Measurements from ENCODE around the gene ZNF831. TPM values are rescaled to one million over a fixed set of nuclear protein-coding genes. Genes with fewer than 3 reads are reported as not detected.

Gene ZNF831
- total RNA-seq, 3 donors from 2014 or later (not counting 1 experiment from before 2014, with no cell fraction given) = 24.8 to 42.0 (median 40.2) TPM

DNA sequence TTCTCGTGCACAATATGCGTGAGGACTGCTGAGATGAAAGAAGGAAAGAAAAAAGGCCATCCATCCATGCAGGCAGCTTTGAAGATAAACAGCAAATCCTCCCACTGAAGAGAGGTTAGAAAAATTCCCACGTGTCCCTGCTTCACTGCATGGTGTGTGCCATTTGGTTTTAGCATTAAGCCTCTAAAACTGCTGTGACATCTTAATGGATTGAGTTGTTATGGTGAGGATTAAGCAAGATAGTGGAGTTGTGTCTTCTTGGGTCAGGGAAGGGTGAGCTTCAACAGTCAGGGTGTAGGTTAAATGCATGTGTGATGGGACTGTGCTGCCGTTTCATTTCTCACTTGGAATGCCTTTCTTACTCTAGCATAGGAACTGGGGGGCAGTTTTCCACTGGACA, 50.5 kb downstream of the ZNF831 start:
- intact Hi-C loops (cut with micrococcal nuclease) = no loop called here
- H3K4me3 ChIP-seq (ENCODE audit: low read length) = no peak overlapping the region
- peaks cover 86% of the 10 kb centered on the region for H3K36me3 ChIP-seq (ENCODE audit: control insufficient read depth, insufficient read depth, low read length)
- ATAC-seq (no peak), DNase-seq (no peak)
- Mint-ChIP-seq H3K9me3 (no peaks in the 10 kb centered on the region), H3K4me3 (no peak overlapping the region), H3K4me1 (peaks cover 6 to 13% of the 10 kb centered on the region in 2 donors), H3K36me3 (peaks cover 16% of the 10 kb centered on the region), H3K27me3 (ENCODE audit: low read depth in 2 of 2) (no peaks in the 10 kb centered on the region), H3K27ac (peak overlapping the region; percentile 18 to 30)
- TF ChIP-seq CTCF (IDR thresholded peaks at IDR 0.05) = no peak
- no peaks in the 10 kb centered on the region for H3K4me1 ChIP-seq (ENCODE audit: control insufficient read depth, insufficient read depth, low read length)
- no peaks in the 10 kb centered on the region for H3K27me3 ChIP-seq (ENCODE audit: control insufficient read depth, insufficient read depth, low read length)
- H3K27ac ChIP-seq (ENCODE audit: low read length) = no peak overlapping the region
- no peaks in the 10 kb centered on the region for H3K9me3 ChIP-seq (ENCODE audit: control insufficient read depth, insufficient read depth, low read length)
- WGBS (ENCODE audit: insufficient coverage) = 97% methylated on average over 4 of the region's 4 CpGs

DNA sequence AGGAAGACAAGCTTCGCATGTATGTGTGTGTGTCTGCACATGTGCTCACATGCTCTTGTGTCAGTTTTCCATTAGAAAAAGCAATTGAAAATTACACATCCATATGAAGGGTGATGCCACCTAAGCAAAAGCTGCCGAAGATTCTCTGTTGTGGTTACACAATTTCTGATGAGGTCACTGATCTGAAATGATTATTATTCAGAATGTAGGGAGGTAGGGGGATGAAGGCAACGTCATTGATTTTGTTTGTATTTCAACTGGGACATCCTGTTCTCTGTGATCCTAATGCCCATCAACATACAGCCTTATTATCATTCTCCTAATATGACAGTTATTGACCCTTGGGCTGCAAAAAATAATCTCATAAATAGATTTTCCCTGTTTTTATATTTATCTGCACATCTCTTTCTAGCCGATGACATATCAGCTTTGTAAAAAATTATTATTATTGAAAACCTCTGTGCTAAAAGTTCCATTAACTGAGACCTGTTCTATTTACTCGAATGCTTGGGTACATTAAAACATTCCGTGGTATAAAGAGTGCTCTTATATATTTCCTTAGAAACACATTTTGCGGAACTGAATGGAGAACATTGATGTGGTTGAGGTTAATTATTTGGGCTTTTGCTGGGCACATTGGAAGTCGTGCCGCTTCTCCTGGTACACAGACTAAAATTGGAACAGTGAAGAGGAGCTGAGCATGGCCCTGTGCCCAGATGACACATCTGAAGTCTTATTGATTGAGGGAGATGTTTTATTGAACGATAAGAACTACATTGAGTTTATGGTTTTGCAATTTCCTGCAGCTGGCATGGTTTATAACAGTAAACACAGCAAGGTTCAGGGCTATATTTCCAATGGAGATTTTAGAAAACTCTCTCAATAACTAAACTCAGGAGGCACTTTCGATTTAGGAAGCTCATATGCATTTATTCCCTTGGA, 51.3 kb downstream of the ZNF831 start:
- H3K4me3 Mint-ChIP-seq = no peak overlapping the region

DNA sequence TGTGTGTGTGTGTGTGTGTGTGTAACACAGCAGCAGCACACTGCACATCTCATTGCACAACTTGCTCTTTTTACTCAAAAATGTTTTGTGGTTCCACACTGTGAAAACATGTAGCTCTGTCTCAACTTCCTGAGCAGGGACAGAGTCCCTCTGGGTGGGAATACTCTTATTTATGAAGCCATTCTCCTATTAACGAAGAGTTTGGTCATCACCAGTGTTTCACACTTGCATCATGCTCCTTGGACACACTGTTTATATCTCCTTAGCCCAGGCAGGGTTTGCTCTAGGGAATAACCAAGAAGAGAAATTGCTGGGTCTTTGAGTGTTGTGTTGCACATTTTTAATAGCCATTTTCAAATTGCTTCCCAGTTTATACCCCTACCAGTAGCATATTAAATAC, 53.6 kb downstream of the ZNF831 start:
- H3K4me1 ChIP-seq (ENCODE audit: control insufficient read depth, insufficient read depth, low read length) = peaks cover 5% of the 10 kb centered on the region
- intact Hi-C loops (cut with micrococcal nuclease) = no loop called here
- TF ChIP-seq CTCF (IDR thresholded peaks at IDR 0.05) = no peak
- H3K9me3 ChIP-seq (ENCODE audit: control insufficient read depth, insufficient read depth, low read length) = no peaks in the 10 kb centered on the region
- no peak overlapping the region for H3K4me3 ChIP-seq (ENCODE audit: low read length)
- H3K27me3 ChIP-seq (ENCODE audit: control insufficient read depth, insufficient read depth, low read length) = no peaks in the 10 kb centered on the region
- ATAC-seq (no peak), DNase-seq (no peak)
- H3K4me3 Mint-ChIP-seq = no peak overlapping the region
- peak overlapping the region in 1 of 2 donors; percentile 41 for H3K27ac Mint-ChIP-seq
- H3K36me3 ChIP-seq (ENCODE audit: control insufficient read depth, insufficient read depth, low read length) = peaks cover 70% of the 10 kb centered on the region
- H3K27ac ChIP-seq (ENCODE audit: low read length) = no peak overlapping the region
- 73% methylated on average over 1 of the region's 1 CpG for WGBS (ENCODE audit: insufficient coverage)
- H3K9me3 Mint-ChIP-seq = no peaks in the 10 kb centered on the region
- H3K27me3 Mint-ChIP-seq (ENCODE audit: low read depth in 2 of 2) = no peaks in the 10 kb centered on the region
- H3K36me3 Mint-ChIP-seq = peaks cover 25% of the 10 kb centered on the region
- H3K4me1 Mint-ChIP-seq = peaks cover 25 to 29% of the 10 kb centered on the region in 2 donors

More for the DNA sequence above, 51.3 kb downstream of the ZNF831 start:
- no peaks in the 10 kb centered on the region for H3K9me3 Mint-ChIP-seq
- peak overlapping the region; percentile 10 to 30 for H3K27ac Mint-ChIP-seq
- TF ChIP-seq CTCF (IDR thresholded peaks at IDR 0.05) = no peak
- Histone ChIP-seq H3K36me3 (ENCODE audit: control insufficient read depth, insufficient read depth, low read length) (peaks cover 80% of the 10 kb centered on the region), H3K4me3 (ENCODE audit: low read length) (no peak overlapping the region), H3K9me3 (ENCODE audit: control insufficient read depth, insufficient read depth, low read length) (no peaks in the 10 kb centered on the region), H3K27ac (ENCODE audit: low read length) (no peak overlapping the region), H3K4me1 (ENCODE audit: control insufficient read depth, insufficient read depth, low read length) (no peaks in the 10 kb centered on the region), H3K27me3 (ENCODE audit: control insufficient read depth, insufficient read depth, low read length) (no peaks in the 10 kb centered on the region)
- 79% methylated on average over 7 of the region's 11 CpGs for WGBS (ENCODE audit: insufficient coverage)
- DNase-seq = no peak
- no peak for ATAC-seq
- intact Hi-C loops (cut with micrococcal nuclease) = no loop called here
- H3K36me3 Mint-ChIP-seq = peaks cover 19% of the 10 kb centered on the region
- H3K27me3 Mint-ChIP-seq (ENCODE audit: low read depth in 2 of 2) = no peaks in the 10 kb centered on the region
- H3K4me1 Mint-ChIP-seq = peaks cover 6 to 13% of the 10 kb centered on the region in 2 donors

Measured in natural killer cell (primary cell).